K562 (cell line): ENCODE measurements around the gene TSGA10. TPM values are rescaled to one million over a fixed set of nuclear protein-coding genes. Genes with fewer than 3 reads are reported as not detected.

ENCODE experiments used
- ATAC-seq: fragments of 200-7000 bp; cut with Tn5 transposase; 3 replicates; pipeline ENCODE4 v1.9.1; 2020; ENCODE audit warnings: moderate library complexity
- BruUV-seq: library from RNA; stranded (reverse); fragments of 400-500 nt; replicated peaks from 2 replicates; lab custom pipeline; 2021; lab: Mats Ljungman, UMichigan
- CTCF ChIA-PET: fragments of 300-600 bp; formaldehyde crosslinking; extraction: SDS; loops from one replicate; lab custom pipeline; 2021; ENCODE audit warnings: low intra/inter-chr PET ratio; lab: Yijun Ruan, JAX
- POLR2A ChIA-PET: fragments of 300-600, 350-650 bp; sonication (Branson Sonifier 250); formaldehyde crosslinking; extraction: SDS; loops from one replicate; lab custom pipeline; 2021; ENCODE audit warnings: antibody characterized with exemption, inconsistent platforms; lab: Yijun Ruan, JAX
- DNase-seq, 4 experiments: peaks; one replicate each; pipeline versions ENCODE4 v3.0.0 to v3.0.0-alpha.2; 2011 to 2018; ENCODE audit warnings: low spot score in 3 of 4, mixed read lengths in 3 of 4; ENCODE audit errors: extremely low read depth in 1 of 4
- FAIRE-seq: peaks from 2 replicates; lab custom pipeline; 2011; peaks lifted over from hg19 to GRCh38; lab: Jason Lieb, UNC
- H2AFZ ChIP-seq: 2 replicates; pipeline ENCODE4 v1.6.0; 2011; ENCODE audit warnings: low read depth, low read length, control low read depth, inconsistent platforms
- H3K27ac ChIP-seq: fragments of 200-600 bp; 3 replicates; pipeline ENCODE4 v1.8.0; 2011; ENCODE audit warnings: low read depth, mild to moderate bottlenecking, control low read depth, inconsistent platforms, low read length, moderate library complexity, mixed read lengths; ENCODE audit errors: extremely low read depth
- H3K27me3 ChIP-seq, 2 experiments: fragments of 300-600 bp in 1 of 2; 2 replicates in 1 of 2; 3 replicates in 1 of 2; pipeline versions ENCODE4 v1.6.0 to v1.8.0; 2011; ENCODE audit warnings: inconsistent platforms in 2 of 2, low read length in 2 of 2, mild to moderate bottlenecking in 1 of 2, mixed read lengths in 1 of 2, moderate library complexity in 1 of 2; ENCODE audit not compliant: control insufficient read depth in 2 of 2, insufficient read depth in 2 of 2
- H3K36me3 ChIP-seq: fragments of 300-600 bp; 3 replicates; pipeline ENCODE4 v1.8.0; 2011; ENCODE audit warnings: mild to moderate bottlenecking, low read length, inconsistent platforms; ENCODE audit not compliant: control insufficient read depth, insufficient read depth
- H3K4me1 ChIP-seq, 2 experiments: fragments of 200-600 bp in 1 of 2; replicated peaks in 1 of 2; 2 replicates in 1 of 2; 3 replicates in 1 of 2; pipeline versions ENCODE4 v1.5.1 to v1.8.0; 2011; ENCODE audit warnings: inconsistent platforms in 2 of 2, low read length in 2 of 2, mild to moderate bottlenecking in 1 of 2, mixed read lengths in 1 of 2, moderate library complexity in 1 of 2; ENCODE audit not compliant: control insufficient read depth in 2 of 2, insufficient read depth in 2 of 2
- H3K4me2 ChIP-seq: 2 replicates; pipeline ENCODE4 v1.6.1; 2011; ENCODE audit warnings: low read length, control low read depth, inconsistent platforms, mixed read lengths; ENCODE audit not compliant: insufficient read depth
- H3K4me3 ChIP-seq: fragments of 200-600 bp; sonication (generic), shearing (Covaris generic); 2 replicates; pipeline ENCODE4 v1.5.1; 2016; ENCODE audit warnings: control low read depth, inconsistent platforms
- H3K79me2 ChIP-seq: fragments of 200-600 bp; 3 replicates; pipeline ENCODE4 v1.8.0; 2011; ENCODE audit warnings: low read length, inconsistent platforms; ENCODE audit not compliant: control insufficient read depth, insufficient read depth
- H3K9ac ChIP-seq, 2 experiments: 2 replicates each; pipeline versions ENCODE4 v1.6.0 to v1.6.1; 2011; ENCODE audit warnings: low read depth in 2 of 2, low read length in 2 of 2, control low read depth in 1 of 2, inconsistent platforms in 1 of 2, mild to moderate bottlenecking in 1 of 2, mixed read lengths in 1 of 2; ENCODE audit not compliant: insufficient read depth in 1 of 2
- H3K9me1 ChIP-seq: one replicate; pipeline ENCODE4 v1.6.0; 2011; ENCODE audit warnings: inconsistent platforms, mild to moderate bottlenecking, low read length, moderate library complexity; ENCODE audit not compliant: control insufficient read depth, insufficient read depth
- H3K9me3 ChIP-seq: replicated peaks from 2 replicates; pipeline ENCODE4 v1.5.1; 2011; ENCODE audit warnings: low read depth, low read length, inconsistent platforms; ENCODE audit not compliant: control insufficient read depth, insufficient read depth
- H4K20me1 ChIP-seq: replicated peaks from 2 replicates; pipeline ENCODE4 v1.6.1; 2011; ENCODE audit warnings: low read length, inconsistent platforms, mixed read lengths; ENCODE audit not compliant: control insufficient read depth, insufficient read depth
- BMI1 ChIP-seq: fragments of 150-350 bp; IDR thresholded peaks from 2 replicates; pipeline ENCODE4 v1.6.1; 2014; ENCODE audit warnings: low read length
- CBX2 ChIP-seq: fragments of 200-600 bp; sonication (generic); IDR thresholded peaks from one replicate; pipeline ENCODE4 v1.6.1; 2012; ENCODE audit warnings: mild to moderate bottlenecking, low read length, inconsistent platforms; ENCODE audit not compliant: insufficient read depth, poor library complexity, severe bottlenecking
- CBX8 ChIP-seq: fragments of 200-600 bp; sonication (generic); IDR thresholded peaks from 2 replicates; pipeline ENCODE4 v1.6.1; 2012; ENCODE audit warnings: borderline replicate concordance, mixed run types, low read depth, mild to moderate bottlenecking, moderate library complexity, mixed read lengths, low read length, control low read depth, inconsistent platforms; ENCODE audit not compliant: poor library complexity, severe bottlenecking; ENCODE audit errors: extremely low read depth
- ETV5 ChIP-seq: sonication (generic); formaldehyde crosslinking; IDR thresholded peaks from 2 replicates; pipeline ENCODE4 v1.4.0; 2020; ENCODE audit warnings: low read depth, mild to moderate bottlenecking, missing genetic modification reagents
- KDM2B ChIP-seq: fragments of 250-450 bp; sonication (Bioruptor Pico); IDR thresholded peaks from 2 replicates; pipeline ENCODE4 v1.8.0; 2021; ENCODE audit warnings: mild to moderate bottlenecking, moderate library complexity
- RBM17 ChIP-seq: fragments of 200-400 bp; formaldehyde crosslinking; IDR thresholded peaks from 2 replicates; pipeline ENCODE4 v1.6.1; 2017; ENCODE audit warnings: low read depth, mild to moderate bottlenecking, low read length, borderline replicate concordance
- RNF2 ChIP-seq: sonication (generic); IDR thresholded peaks from 2 replicates; pipeline ENCODE4 v1.6.1; 2016
- YY1 ChIP-seq, 3 experiments: IDR thresholded peaks; 2 replicates each; pipeline ENCODE4 v1.6.1; 2011; ENCODE audit warnings: low read length in 2 of 3, mild to moderate bottlenecking in 2 of 3, moderate library complexity in 2 of 3, borderline replicate concordance in 1 of 3, control low read depth in 1 of 3, low read depth in 1 of 3; ENCODE audit not compliant: insufficient read depth in 3 of 3, insufficient replicate concordance in 2 of 3, control insufficient read depth in 1 of 3, insufficient read length in 1 of 3; ENCODE audit errors: extremely low read depth in 1 of 3
- WGBS: fragments of 100-300 bp; shearing (Covaris generic); methylation state at CpG from one replicate; pipeline ENCODE4 v1.1.6; 2016; ENCODE audit warnings: low coverage, mixed read lengths; ENCODE audit not compliant: insufficient coverage; ENCODE audit errors: missing lambda C conversion rate; 5-methylcytosine and 5-hydroxymethylcytosine counted together
- in situ Hi-C: fragments of 300-500 bp; cut with MboI; formaldehyde crosslinking; loops from 4 replicates; pipeline ENCODE4 v1.15.0; 2018; ENCODE audit warnings: inconsistent platforms, mixed read lengths
- intact Hi-C: fragments of 100-400 bp; cut with micrococcal nuclease; formaldehyde crosslinking; loops from 2 replicates; pipeline ENCODE4 v1.14.2; 2022
- polyA plus RNA-seq, 8 experiments: library from polyadenylated mRNA; depleted of rRNA in 4 of 8; stranded (reverse) in 5 of 8; unstranded in 3 of 8; fragments of >200 nt; fragmentation: Nextera tagmentation in 2 of 8; fragmentation: Illumina TruSeq in 1 of 8; extraction: Ambion mirVana in 2 of 8; extraction: Trizol in 1 of 8; gene quantifications; 2 replicates each; pipeline versions ENCODE4 v1.2.1 to v1.2.3, GENCODE V29; 2011 to 2014; ENCODE audit warnings: inconsistent platforms in 1 of 8, missing spikeins in 1 of 8
- total RNA-seq, 7 experiments: library from RNA; depleted of rRNA in 6 of 7; stranded (reverse); fragments of >200 nt in 6 of 7; fragmentation: Illumina TruSeq in 2 of 7; extraction: Trizol in 2 of 7; gene quantifications; 2 replicates each; pipeline versions ENCODE4 v1.2.1 to v1.2.3, GENCODE V29; 2011 to 2021; ENCODE audit warnings: low replicate concordance in 1 of 7
- TF ChIP-seq, protein P1 (sequence below): fragments of 250-450 bp; sonication (Bioruptor Pico); IDR thresholded peaks from 2 replicates; pipeline ENCODE4 v1.4.0; 2020; ENCODE audit warnings: mild to moderate bottlenecking, moderate library complexity
- TF ChIP-seq, protein P2 (sequence below): IDR thresholded peaks from 3 replicates; pipeline ENCODE4 v1.6.1; 2011; ENCODE audit warnings: borderline replicate concordance, mild to moderate bottlenecking, moderate library complexity; ENCODE audit not compliant: insufficient read length; ENCODE audit errors: extremely low read depth

TSGA10 gene
- total and polyA plus RNA-seq, 9 of the 15 experiments (the other 6 are each of a cell fraction or from before 2014, with no cell fraction given): 2.1 to 11.3 (median 3.2) TPM

DNA sequence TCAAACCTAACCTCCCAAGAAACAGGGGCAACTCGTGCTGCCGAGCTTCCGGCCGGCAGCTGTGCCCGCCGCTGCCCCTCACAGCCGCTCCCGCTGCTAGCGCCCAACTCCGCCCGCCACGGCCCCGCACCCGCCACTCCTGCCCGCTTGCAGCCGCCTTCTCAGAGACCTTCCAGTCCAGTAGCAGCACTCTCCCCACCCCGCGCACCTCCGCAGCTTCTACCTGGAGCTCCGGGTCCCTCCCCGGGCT, 14.0 kb downstream of the TSGA10 start (continued):
- TF ChIP-seq YY1 (IDR thresholded peaks at IDR 0.05; ENCODE audit: borderline replicate concordance in 1 of 3, control insufficient read depth in 1 of 3, extremely low read depth in 1 of 3, insufficient read depth in 3 of 3, insufficient read length in 1 of 3, insufficient replicate concordance in 2 of 3, low read depth in 1 of 3, low read length in 2 of 3) (peak in 1 of 3 experiments; percentile 16), KDM2B (CRISPR knock-in tag) (0 out of 2 replicates have a peak, but pooled peaks have one; percentile 9)

DNA sequence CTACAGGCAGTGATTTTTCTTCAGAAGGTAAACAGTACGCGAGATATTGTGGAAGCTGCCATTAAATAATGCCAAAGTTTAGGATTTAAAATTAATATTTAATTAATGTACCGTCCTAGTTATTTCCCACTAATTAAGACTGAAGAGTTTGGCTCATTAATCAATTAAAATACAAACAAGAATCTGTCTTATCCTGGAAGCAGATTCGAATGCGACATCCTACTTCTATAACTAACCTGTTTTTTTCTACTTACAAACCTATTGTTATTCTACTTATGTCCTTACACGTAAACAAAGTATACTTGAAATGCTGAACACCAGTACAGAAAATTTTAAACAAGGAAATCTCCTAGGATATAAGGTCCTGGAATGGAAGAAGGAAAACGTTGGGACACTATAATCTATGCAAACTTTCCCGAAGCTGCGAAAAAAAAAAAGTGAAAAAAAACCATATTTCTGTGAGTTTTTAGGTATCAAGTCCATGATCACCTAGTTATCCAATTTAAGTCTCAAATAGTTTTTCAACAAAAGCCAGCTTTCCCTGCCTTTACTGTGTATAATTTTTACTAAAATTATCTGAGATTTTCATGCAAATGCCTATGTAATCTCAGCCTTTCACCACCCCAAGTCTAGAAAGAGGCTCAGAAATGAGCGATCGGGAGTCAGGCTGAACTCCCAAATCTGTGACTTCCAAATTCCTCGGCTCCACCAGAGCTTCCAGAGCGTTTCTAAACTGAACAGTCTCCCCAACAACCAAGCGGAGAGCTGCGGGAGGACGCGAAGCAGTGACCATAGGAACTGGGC, 14.5 kb downstream of the TSGA10 start:
- intact Hi-C loops (no loop called here), in situ Hi-C loops (no loop called here)
- Histone ChIP-seq H3K4me1 (peaks cover 0 to 17% of the 10 kb centered on the region in 2 experiments; a peak in 2 of 5 replicates), H3K27ac (no peak overlapping the region), H3K9ac (peak overlapping the region; percentile 42 to 93; a peak in 3 of 4 replicates), H3K9me1 (no peaks in the 10 kb centered on the region), H3K4me3 (peak overlapping the region; percentile 99), H3K4me2 (peak overlapping the region; percentile 99), H3K27me3 (no peaks in the 10 kb centered on the region), H4K20me1 (no peaks in the 10 kb centered on the region), H2AFZ (peak overlapping the region; percentile 100), H3K79me2 (no peaks in the 10 kb centered on the region), H3K9me3 (no peaks in the 10 kb centered on the region), H3K36me3 (no peaks in the 10 kb centered on the region)
- POLR2A ChIA-PET: no interaction called here
- CTCF ChIA-PET: no interaction called here
- ATAC-seq (peak; percentile 8; the same call in 2 of the 3 replicates), FAIRE-seq (no peak), DNase-seq (peak in 1 of 4 experiments; percentile 23)
- BruUV-seq: no TSS peak
- WGBS: 18% methylated on average over 17 of the region's 17 CpGs
- 0 out of 2 replicates have a peak, but pooled peaks have one; percentile 25 for TF ChIP-seq ETV5 (CRISPR knock-in tag)
- TF ChIP-seq RBM17: no peak
- 0 out of 2 replicates have a peak, but pooled peaks have one; percentile 18 for TF ChIP-seq BMI1
- TF ChIP-seq RNF2: 0 out of 2 replicates have a peak, but pooled peaks have one; percentile 17
- TF ChIP-seq, protein P1, sequence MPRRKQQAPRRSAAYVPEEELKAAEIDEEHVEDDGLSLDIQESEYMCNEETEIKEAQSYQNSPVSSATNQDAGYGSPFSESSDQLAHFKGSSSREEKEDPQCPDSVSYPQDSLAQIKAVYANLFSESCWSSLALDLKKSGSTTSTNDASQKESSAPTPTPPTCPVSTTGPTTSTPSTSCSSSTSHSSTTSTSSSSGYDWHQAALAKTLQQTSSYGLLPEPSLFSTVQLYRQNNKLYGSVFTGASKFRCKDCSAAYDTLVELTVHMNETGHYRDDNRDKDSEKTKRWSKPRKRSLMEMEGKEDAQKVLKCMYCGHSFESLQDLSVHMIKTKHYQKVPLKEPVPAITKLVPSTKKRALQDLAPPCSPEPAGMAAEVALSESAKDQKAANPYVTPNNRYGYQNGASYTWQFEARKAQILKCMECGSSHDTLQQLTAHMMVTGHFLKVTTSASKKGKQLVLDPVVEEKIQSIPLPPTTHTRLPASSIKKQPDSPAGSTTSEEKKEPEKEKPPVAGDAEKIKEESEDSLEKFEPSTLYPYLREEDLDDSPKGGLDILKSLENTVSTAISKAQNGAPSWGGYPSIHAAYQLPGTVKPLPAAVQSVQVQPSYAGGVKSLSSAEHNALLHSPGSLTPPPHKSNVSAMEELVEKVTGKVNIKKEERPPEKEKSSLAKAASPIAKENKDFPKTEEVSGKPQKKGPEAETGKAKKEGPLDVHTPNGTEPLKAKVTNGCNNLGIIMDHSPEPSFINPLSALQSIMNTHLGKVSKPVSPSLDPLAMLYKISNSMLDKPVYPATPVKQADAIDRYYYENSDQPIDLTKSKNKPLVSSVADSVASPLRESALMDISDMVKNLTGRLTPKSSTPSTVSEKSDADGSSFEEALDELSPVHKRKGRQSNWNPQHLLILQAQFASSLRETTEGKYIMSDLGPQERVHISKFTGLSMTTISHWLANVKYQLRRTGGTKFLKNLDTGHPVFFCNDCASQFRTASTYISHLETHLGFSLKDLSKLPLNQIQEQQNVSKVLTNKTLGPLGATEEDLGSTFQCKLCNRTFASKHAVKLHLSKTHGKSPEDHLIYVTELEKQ (CRISPR knock-in tag): no peak
- TF ChIP-seq, protein P2, sequence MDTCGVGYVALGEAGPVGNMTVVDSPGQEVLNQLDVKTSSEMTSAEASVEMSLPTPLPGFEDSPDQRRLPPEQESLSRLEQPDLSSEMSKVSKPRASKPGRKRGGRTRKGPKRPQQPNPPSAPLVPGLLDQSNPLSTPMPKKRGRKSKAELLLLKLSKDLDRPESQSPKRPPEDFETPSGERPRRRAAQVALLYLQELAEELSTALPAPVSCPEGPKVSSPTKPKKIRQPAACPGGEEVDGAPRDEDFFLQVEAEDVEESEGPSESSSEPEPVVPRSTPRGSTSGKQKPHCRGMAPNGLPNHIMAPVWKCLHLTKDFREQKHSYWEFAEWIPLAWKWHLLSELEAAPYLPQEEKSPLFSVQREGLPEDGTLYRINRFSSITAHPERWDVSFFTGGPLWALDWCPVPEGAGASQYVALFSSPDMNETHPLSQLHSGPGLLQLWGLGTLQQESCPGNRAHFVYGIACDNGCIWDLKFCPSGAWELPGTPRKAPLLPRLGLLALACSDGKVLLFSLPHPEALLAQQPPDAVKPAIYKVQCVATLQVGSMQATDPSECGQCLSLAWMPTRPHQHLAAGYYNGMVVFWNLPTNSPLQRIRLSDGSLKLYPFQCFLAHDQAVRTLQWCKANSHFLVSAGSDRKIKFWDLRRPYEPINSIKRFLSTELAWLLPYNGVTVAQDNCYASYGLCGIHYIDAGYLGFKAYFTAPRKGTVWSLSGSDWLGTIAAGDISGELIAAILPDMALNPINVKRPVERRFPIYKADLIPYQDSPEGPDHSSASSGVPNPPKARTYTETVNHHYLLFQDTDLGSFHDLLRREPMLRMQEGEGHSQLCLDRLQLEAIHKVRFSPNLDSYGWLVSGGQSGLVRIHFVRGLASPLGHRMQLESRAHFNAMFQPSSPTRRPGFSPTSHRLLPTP: no peak
- TF ChIP-seq CBX8: peak; percentile 69
- peak; percentile 93 for TF ChIP-seq CBX2
